Endothelial cell (in vitro differentiated cells): ENCODE measurements around the gene ITGA2. TPM values are rescaled to one million over a fixed set of nuclear protein-coding genes. Genes with fewer than 3 reads are reported as not detected.

Experiments used
- DNase-seq: peaks from one replicate; pipeline ENCODE4 v3.0.0; 2021; ENCODE audit warnings: low spot score
- H3K27ac Mint-ChIP-seq: one replicate; pipeline ENCODE4 v1.8.0; 2021; ENCODE audit warnings: mixed read lengths, inconsistent platforms; ENCODE audit not compliant: unreplicated experiment
- H3K27me3 Mint-ChIP-seq: one replicate; pipeline ENCODE4 v1.8.0; 2021; ENCODE audit warnings: mild to moderate bottlenecking, moderate library complexity, mixed read lengths, inconsistent platforms; ENCODE audit not compliant: unreplicated experiment
- H3K36me3 Mint-ChIP-seq: one replicate; pipeline ENCODE4 v1.8.0; 2021; ENCODE audit warnings: mild to moderate bottlenecking, low read depth, mixed read lengths, inconsistent platforms; ENCODE audit not compliant: unreplicated experiment
- H3K4me1 Mint-ChIP-seq: one replicate; pipeline ENCODE4 v1.8.0; 2021; ENCODE audit warnings: mild to moderate bottlenecking, mixed read lengths, inconsistent platforms; ENCODE audit not compliant: unreplicated experiment
- H3K4me3 Mint-ChIP-seq: one replicate; pipeline ENCODE4 v1.8.0; 2021; ENCODE audit warnings: mild to moderate bottlenecking, mixed read lengths, inconsistent platforms; ENCODE audit not compliant: unreplicated experiment
- H3K9me3 Mint-ChIP-seq: one replicate; pipeline ENCODE4 v1.8.0; 2021; ENCODE audit warnings: mixed read lengths, inconsistent platforms; ENCODE audit not compliant: unreplicated experiment
- total RNA-seq: library from RNA; stranded (reverse); fragmentation: NEBNext Ultra II Directional; extraction: Animal tissue kit (Norgen Biotek cat#: 25700); gene quantifications from one replicate; pipeline ENCODE4 v1.2.1, GENCODE V29; 2021; ENCODE audit not compliant: unreplicated experiment
- TF ChIP-seq, protein P1 (sequence below): fragments of 200-600 bp; sonication (generic); IDR thresholded peaks from one replicate; pipeline ENCODE4 v1.5.0; 2021; ENCODE audit warnings: antibody characterized with exemption; ENCODE audit not compliant: unreplicated experiment

Gene ITGA2
- total RNA-seq, 1 donor from 2014 or later, result 15.1 TPM

DNA sequence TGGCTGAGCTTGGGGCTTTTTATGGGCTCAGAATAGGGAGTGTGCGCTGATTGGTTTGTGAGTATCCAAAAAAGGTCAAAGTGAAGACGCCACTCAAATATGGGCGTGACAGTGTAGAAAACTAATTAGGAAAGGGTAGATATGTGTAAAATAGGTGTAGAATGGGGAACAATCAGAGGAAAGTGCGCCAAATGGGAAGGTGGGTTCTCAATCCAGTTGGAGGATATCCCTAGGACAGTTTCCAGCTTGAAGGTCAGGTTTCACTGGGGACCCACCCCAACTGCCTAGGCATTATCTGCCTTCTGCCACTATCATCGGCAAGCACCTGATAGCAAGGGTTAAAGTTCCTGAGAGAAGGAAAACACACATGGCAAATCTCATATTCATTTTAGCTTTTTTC, 129.7 kb downstream of the ITGA2 start:
- DNase-seq, result no peak
- H3K27me3 Mint-ChIP-seq, result peaks cover 1% of the 10 kb centered on the region
- peaks cover 3% of the 10 kb centered on the region for H3K4me1 Mint-ChIP-seq
- H3K27ac Mint-ChIP-seq, result no peak overlapping the region
- no peaks in the 10 kb centered on the region for H3K9me3 Mint-ChIP-seq
- no peak overlapping the region for H3K4me3 Mint-ChIP-seq
- TF ChIP-seq, protein P1, sequence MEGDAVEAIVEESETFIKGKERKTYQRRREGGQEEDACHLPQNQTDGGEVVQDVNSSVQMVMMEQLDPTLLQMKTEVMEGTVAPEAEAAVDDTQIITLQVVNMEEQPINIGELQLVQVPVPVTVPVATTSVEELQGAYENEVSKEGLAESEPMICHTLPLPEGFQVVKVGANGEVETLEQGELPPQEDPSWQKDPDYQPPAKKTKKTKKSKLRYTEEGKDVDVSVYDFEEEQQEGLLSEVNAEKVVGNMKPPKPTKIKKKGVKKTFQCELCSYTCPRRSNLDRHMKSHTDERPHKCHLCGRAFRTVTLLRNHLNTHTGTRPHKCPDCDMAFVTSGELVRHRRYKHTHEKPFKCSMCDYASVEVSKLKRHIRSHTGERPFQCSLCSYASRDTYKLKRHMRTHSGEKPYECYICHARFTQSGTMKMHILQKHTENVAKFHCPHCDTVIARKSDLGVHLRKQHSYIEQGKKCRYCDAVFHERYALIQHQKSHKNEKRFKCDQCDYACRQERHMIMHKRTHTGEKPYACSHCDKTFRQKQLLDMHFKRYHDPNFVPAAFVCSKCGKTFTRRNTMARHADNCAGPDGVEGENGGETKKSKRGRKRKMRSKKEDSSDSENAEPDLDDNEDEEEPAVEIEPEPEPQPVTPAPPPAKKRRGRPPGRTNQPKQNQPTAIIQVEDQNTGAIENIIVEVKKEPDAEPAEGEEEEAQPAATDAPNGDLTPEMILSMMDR, result no peak
- no peaks in the 10 kb centered on the region for H3K36me3 Mint-ChIP-seq

DNA sequence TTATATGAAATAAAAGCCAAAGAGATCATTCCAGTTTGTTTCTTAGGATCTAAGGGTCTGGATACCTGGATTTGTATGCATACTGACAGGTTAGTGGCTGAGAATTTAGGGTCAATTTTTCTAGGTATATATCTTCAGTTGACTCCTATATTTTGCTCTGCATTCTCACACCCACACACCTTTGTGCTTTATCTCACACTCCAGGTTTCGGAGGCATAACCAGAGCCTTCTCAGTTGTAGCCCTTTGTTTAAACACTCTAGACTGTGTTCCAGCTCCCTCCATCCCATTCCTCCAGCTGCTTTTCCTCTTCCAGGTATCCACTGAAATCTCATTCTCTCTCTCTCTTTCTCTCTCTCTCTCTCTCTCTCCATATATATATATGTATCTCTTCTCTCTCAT, 131.0 kb downstream of the ITGA2 start:
- Mint-ChIP-seq H3K27me3 (peaks cover 1% of the 10 kb centered on the region), H3K4me1 (peaks cover 3% of the 10 kb centered on the region), H3K36me3 (no peaks in the 10 kb centered on the region), H3K9me3 (no peaks in the 10 kb centered on the region), H3K4me3 (no peak overlapping the region), H3K27ac (no peak overlapping the region)
- TF ChIP-seq, protein P1, result no peak
- no peak for DNase-seq

DNA sequence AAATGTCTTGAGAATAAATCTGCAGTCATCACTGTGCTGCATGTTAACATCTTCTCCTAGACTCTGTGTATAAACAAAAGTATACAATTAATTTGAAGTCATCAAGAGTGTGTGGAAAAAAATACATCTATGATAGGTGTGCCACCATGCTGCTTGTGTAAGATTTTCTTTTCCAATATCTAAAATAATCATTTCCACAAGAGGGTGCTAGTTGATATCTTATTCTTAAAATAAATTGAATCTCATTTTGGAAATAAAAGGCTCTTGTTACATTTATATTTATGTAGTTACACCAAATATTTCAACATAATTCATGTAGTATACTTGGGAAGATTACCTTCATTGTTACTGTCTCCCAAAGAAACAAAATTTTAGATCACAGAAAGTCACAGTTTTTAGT, 134.6 kb downstream of the ITGA2 start:
- TF ChIP-seq, protein P1, result no peak
- H3K27ac Mint-ChIP-seq, result no peak overlapping the region
- no peaks in the 10 kb centered on the region for H3K9me3 Mint-ChIP-seq
- no peak overlapping the region for H3K4me3 Mint-ChIP-seq
- no peak for DNase-seq
- H3K27me3 Mint-ChIP-seq, result peaks cover 1% of the 10 kb centered on the region
- H3K36me3 Mint-ChIP-seq, result no peaks in the 10 kb centered on the region
- peaks cover under 1% of the 10 kb centered on the region for H3K4me1 Mint-ChIP-seq

DNA sequence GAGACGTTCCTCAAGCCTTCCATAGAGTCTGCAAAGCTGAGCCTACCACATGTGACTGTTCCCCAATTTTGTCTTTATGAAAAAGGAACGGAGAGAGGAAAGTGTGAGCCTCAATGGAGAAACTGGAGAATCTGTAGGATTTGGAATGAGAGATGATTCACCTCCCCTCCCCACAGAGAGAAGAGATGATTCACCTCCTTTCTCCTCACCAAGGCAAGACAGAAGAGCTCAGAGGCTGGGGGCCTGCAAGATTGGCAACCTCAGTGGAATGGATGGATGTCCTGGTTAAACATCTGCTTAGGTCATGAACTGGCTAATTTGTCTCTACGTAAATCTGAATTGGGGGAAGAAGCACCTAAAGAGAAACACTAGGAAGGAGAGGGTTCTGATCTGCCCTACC, 137.4 kb downstream of the ITGA2 start:
- TF ChIP-seq, protein P1, result no peak
- Mint-ChIP-seq H3K27me3 (no peaks in the 10 kb centered on the region), H3K4me3 (no peak overlapping the region), H3K9me3 (no peaks in the 10 kb centered on the region), H3K4me1 (no peaks in the 10 kb centered on the region), H3K36me3 (no peaks in the 10 kb centered on the region), H3K27ac (no peak overlapping the region)
- no peak for DNase-seq

DNA sequence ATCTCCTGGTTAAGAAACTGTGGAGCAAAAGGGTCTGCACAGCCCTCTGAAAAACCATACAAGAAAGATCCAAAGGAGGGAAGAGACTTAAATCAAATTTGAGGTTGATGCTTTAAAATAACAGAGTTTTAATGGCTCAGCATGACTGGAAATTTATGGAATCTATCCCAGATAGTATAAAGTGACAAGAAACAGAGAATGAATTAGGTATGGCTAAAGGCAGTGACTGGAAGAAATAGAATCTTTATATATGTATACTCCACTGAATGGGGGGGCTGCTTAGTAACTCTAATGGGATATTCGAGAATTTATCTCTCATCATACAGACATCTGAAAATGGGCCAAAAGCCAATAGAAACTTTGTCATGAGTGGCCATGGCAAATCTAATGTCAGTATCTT, 138.0 kb downstream of the ITGA2 start:
- Mint-ChIP-seq H3K27me3 (no peaks in the 10 kb centered on the region), H3K9me3 (no peaks in the 10 kb centered on the region), H3K4me1 (no peaks in the 10 kb centered on the region), H3K27ac (no peak overlapping the region), H3K4me3 (no peak overlapping the region), H3K36me3 (no peaks in the 10 kb centered on the region)
- TF ChIP-seq, protein P1, result no peak
- DNase-seq, result no peak
